ENCODE results near the gene TRRAP.
A peak's percentile ranks its signal among the peaks of the same experiment; 100 is the strongest.
"Not testable (repeated sequence)": the region's sequence is repeated elsewhere in the genome, so short reads cannot be mapped to it uniquely, and the experiment has no call there.

TRRAP gene

GRCh38 chr7:99030457-99030856, 152.1 kb downstream of the TRRAP start:
- DNase-seq (ENCODE audit: low read depth): no peak

GRCh38 chr7:99030951-99031350, 152.6 kb downstream of the TRRAP start:
- no peak for DNase-seq (ENCODE audit: low read depth)

GRCh38 chr7:99031496-99031895, 153.2 kb downstream of the TRRAP start:
- DNase-seq (ENCODE audit: low read depth): no peak

GRCh38 chr7:99032928-99033327, 154.6 kb downstream of the TRRAP start:
- no peak for DNase-seq (ENCODE audit: low read depth)

- no peak for DNase-seq (ENCODE audit: low read depth)
Observed at GRCh38 chr7:99033765-99034164, 155.4 kb downstream of the TRRAP start.

GRCh38 chr7:99034932-99035722, 156.8 kb downstream of the TRRAP start:
- no peak for DNase-seq (ENCODE audit: low read depth)

GRCh38 chr7:99035723-99036545, 157.6 kb downstream of the TRRAP start:
- no peak for DNase-seq (ENCODE audit: low read depth)

- DNase-seq (ENCODE audit: low read depth): peak; percentile 33
Observed at GRCh38 chr7:99036546-99037111, 158.3 kb downstream of the TRRAP start.

GRCh38 chr7:99037327-99037940, 159.1 kb downstream of the TRRAP start:
- no peak for DNase-seq (ENCODE audit: low read depth)

GRCh38 chr7:99038086-99038855, 159.9 kb downstream of the TRRAP start:
- DNase-seq (ENCODE audit: low read depth): no peak

GRCh38 chr7:99039384-99039891, 161.1 kb downstream of the TRRAP start:
- DNase-seq (ENCODE audit: low read depth): no peak

- peak; percentile 46 for DNase-seq (ENCODE audit: low read depth)
Observed at GRCh38 chr7:99040104-99040958, 162.0 kb downstream of the TRRAP start.

- DNase-seq (ENCODE audit: low read depth): no peak
Observed at GRCh38 chr7:99041526-99041925, 163.2 kb downstream of the TRRAP start.

- DNase-seq (ENCODE audit: low read depth): no peak
Observed at GRCh38 chr7:99042957-99043356, 164.6 kb downstream of the TRRAP start.

- not testable (repeated sequence) for DNase-seq (ENCODE audit: low read depth)
Observed at GRCh38 chr7:99044858-99045257, 166.5 kb downstream of the TRRAP start.

- not testable (repeated sequence) for DNase-seq (ENCODE audit: low read depth)
Observed at GRCh38 chr7:99046262-99046661, 167.9 kb downstream of the TRRAP start.

GRCh38 chr7:99046722-99047121, 168.4 kb downstream of the TRRAP start:
- DNase-seq (ENCODE audit: low read depth): no peak

GRCh38 chr7:99047526-99048077, 169.3 kb downstream of the TRRAP start:
- DNase-seq (ENCODE audit: low read depth): no peak

GRCh38 chr7:99050971-99051370, 172.6 kb downstream of the TRRAP start:
- DNase-seq (ENCODE audit: low read depth): no peak

GRCh38 chr7:99054781-99055180, 176.4 kb downstream of the TRRAP start:
- DNase-seq (ENCODE audit: low read depth): no peak
